T-helper 2 cell treated with Interferon-gamma antibody and Interleukin-4, amounts not matched to agents 5 μg/mL and 100 μg/mL, for 36 hours (primary cell): ENCODE results near the gene PHOSPHO1.

Experiments
- DNase-seq: peaks from one replicate; pipeline ENCODE4 v3.0.0; 2021; ENCODE audit warnings: low spot score
- H3K27ac Mint-ChIP-seq: one replicate; pipeline ENCODE4 v1.8.0; 2021; ENCODE audit warnings: mild to moderate bottlenecking, mixed read lengths
- H3K27me3 Mint-ChIP-seq: one replicate; pipeline ENCODE4 v1.8.0; 2021; ENCODE audit warnings: low read depth, mixed read lengths
- H3K36me3 Mint-ChIP-seq: one replicate; pipeline ENCODE4 v1.8.0; 2021; ENCODE audit warnings: low read depth, mixed read lengths
- H3K4me1 Mint-ChIP-seq: one replicate; pipeline ENCODE4 v1.8.0; 2021; ENCODE audit warnings: low read depth, mixed read lengths
- H3K4me3 Mint-ChIP-seq: one replicate; pipeline ENCODE4 v1.8.0; 2022; ENCODE audit warnings: mild to moderate bottlenecking, moderate library complexity, mixed read lengths
- H3K9me3 Mint-ChIP-seq: one replicate; pipeline ENCODE4 v1.8.0; 2021; ENCODE audit warnings: mixed read lengths

PHOSPHO1 gene

GRCh38 chr17:49218941-49219913 lies 11.4 kb downstream of the PHOSPHO1 start:
- Mint-ChIP-seq H3K36me3 (peaks cover 57% of the 10 kb centered on the region), H3K4me3 (peak overlapping the region; percentile 55), H3K4me1 (peaks cover 48% of the 10 kb centered on the region)

DNA sequence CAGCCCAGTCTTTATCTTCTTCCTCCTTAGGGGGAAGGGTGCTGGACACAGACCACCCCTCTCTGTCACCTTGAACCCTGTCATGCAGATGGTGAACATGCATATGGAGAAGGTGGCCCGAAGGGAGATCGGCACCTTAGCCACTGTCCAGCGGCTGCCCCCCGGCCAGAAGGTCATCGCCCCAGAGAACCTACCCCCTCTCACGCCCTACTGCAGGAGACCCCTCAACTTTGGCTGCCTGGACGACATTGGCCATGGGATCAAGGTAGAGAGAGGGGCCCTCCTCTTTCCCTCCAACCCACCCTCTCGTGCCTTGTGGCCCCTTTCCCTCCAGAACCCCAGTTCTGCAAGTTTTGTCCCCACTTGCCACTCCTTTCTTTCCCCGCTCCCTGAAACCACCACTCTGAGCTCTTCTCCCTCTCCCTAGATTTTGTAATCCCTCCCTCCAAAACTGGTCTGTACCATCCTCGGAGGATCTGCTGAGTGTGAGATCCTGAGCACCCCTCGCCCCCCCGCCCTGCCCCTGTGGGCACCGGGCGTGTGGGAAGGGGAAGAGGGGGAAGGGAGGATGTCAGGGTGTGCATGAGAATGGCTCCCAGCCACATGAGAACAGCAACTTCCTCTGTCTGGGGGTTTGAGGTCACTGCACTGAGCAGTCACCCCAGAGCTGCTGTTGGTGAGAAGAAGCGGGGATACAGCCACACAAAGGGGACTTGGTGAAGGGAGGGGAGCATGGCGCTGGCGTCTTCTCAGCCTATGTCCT lies 12.8 kb downstream of the PHOSPHO1 start:
- H3K4me1 Mint-ChIP-seq: peaks cover 51% of the 10 kb centered on the region
- peak; percentile 64 for DNase-seq
- peak overlapping the region; percentile 88 for H3K27ac Mint-ChIP-seq
- H3K36me3 Mint-ChIP-seq: peaks cover 57% of the 10 kb centered on the region
- peak overlapping the region; percentile 82 for H3K4me3 Mint-ChIP-seq
- no peaks in the 10 kb centered on the region for H3K9me3 Mint-ChIP-seq
- H3K27me3 Mint-ChIP-seq: no peaks in the 10 kb centered on the region

More at GRCh38 chr17:49218941-49219913, 11.4 kb downstream of the PHOSPHO1 start:
- Mint-ChIP-seq H3K27me3 (peaks cover 3% of the 10 kb centered on the region), H3K9me3 (no peaks in the 10 kb centered on the region), H3K27ac (peak overlapping the region; percentile 71)
- DNase-seq: peak; percentile 42

GRCh38 chr17:49216953-49217650 lies 13.5 kb downstream of the PHOSPHO1 start:
- Mint-ChIP-seq H3K27me3 (no peaks in the 10 kb centered on the region), H3K4me3 (peak overlapping the region; percentile 48), H3K9me3 (no peaks in the 10 kb centered on the region), H3K36me3 (peaks cover 55% of the 10 kb centered on the region), H3K27ac (peak overlapping the region; percentile 57), H3K4me1 (peaks cover 55% of the 10 kb centered on the region)
- DNase-seq: no peak

DNA sequence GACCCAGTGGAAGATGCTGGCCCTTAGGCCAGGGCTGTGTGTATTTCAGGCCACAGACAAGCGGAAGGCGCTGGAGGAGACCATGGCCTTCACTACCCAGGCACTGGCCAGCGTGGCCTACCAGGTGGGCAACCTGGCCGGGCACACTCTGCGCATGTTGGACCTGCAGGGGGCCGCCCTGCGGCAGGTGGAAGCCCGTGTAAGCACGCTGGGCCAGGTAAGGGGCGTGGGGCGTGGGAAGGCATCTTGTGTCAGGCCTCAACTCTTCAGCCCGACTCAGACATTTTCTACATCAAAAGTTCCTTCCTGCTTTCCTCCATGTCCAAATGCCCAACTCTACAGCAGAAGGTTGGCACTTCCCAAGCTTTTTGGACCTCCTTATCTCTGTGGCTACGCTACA lies 14.1 kb downstream of the PHOSPHO1 start:
- H3K27me3 Mint-ChIP-seq: no peaks in the 10 kb centered on the region
- peaks cover 50% of the 10 kb centered on the region for H3K36me3 Mint-ChIP-seq
- peaks cover 56% of the 10 kb centered on the region for H3K4me1 Mint-ChIP-seq
- H3K4me3 Mint-ChIP-seq: peak overlapping the region; percentile 77
- no peaks in the 10 kb centered on the region for H3K9me3 Mint-ChIP-seq
- no peak for DNase-seq
- peak overlapping the region; percentile 70 for H3K27ac Mint-ChIP-seq

DNA sequence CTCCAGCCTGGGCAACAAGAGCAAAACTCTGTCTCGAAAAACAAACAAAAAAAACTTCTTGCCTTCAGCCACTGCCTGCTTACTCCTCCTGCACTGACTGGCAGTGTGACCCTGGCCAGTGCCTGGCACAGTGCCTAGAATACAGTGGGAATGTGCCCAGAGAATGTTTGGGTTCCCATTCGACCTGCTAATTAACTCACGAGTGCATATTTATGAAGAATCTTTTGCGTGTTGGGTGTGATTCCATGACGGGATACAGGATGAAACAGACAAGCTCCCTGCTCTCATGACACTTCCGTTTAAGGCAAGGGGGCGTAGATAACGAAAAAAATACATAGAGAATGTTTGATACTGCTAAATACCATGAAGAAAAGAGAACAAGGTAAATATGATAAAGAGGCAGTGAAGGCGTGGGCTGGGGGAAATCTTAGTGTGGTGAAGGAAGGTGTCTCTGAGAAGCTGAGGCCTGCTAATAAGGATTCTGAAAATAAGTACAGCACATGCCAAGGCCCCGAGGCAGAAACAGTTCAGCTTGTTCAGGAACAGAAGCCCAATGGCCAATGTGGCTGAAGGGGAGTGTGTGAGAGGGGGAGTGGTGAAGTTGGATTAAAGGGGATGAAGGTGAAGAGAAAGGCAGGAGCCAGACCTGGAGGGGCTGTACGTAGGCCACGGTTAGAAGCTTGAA lies 15.8 kb downstream of the PHOSPHO1 start:
- Mint-ChIP-seq H3K9me3 (no peaks in the 10 kb centered on the region), H3K4me1 (peaks cover 67% of the 10 kb centered on the region), H3K27me3 (no peaks in the 10 kb centered on the region), H3K4me3 (peak overlapping the region; percentile 69), H3K36me3 (peaks cover 53% of the 10 kb centered on the region), H3K27ac (peak overlapping the region; percentile 71)
- DNase-seq: no peak

GRCh38 chr17:49213847-49214246 lies 16.7 kb downstream of the PHOSPHO1 start:
- H3K27ac Mint-ChIP-seq: no peak overlapping the region
- H3K36me3 Mint-ChIP-seq: peaks cover 48% of the 10 kb centered on the region
- H3K9me3 Mint-ChIP-seq: no peaks in the 10 kb centered on the region
- H3K4me3 Mint-ChIP-seq: peak overlapping the region; percentile 69
- DNase-seq: no peak
- H3K27me3 Mint-ChIP-seq: no peaks in the 10 kb centered on the region
- peaks cover 74% of the 10 kb centered on the region for H3K4me1 Mint-ChIP-seq

- DNase-seq: no peak
- peak overlapping the region; percentile 95 for H3K4me3 Mint-ChIP-seq
- no peak overlapping the region for H3K27ac Mint-ChIP-seq
- H3K36me3 Mint-ChIP-seq: peaks cover 47% of the 10 kb centered on the region
- H3K4me1 Mint-ChIP-seq: peaks cover 75% of the 10 kb centered on the region
- H3K9me3 Mint-ChIP-seq: no peaks in the 10 kb centered on the region
- no peaks in the 10 kb centered on the region for H3K27me3 Mint-ChIP-seq
Measured at GRCh38 chr17:49213399-49213798, 17.2 kb downstream of the PHOSPHO1 start.

DNA sequence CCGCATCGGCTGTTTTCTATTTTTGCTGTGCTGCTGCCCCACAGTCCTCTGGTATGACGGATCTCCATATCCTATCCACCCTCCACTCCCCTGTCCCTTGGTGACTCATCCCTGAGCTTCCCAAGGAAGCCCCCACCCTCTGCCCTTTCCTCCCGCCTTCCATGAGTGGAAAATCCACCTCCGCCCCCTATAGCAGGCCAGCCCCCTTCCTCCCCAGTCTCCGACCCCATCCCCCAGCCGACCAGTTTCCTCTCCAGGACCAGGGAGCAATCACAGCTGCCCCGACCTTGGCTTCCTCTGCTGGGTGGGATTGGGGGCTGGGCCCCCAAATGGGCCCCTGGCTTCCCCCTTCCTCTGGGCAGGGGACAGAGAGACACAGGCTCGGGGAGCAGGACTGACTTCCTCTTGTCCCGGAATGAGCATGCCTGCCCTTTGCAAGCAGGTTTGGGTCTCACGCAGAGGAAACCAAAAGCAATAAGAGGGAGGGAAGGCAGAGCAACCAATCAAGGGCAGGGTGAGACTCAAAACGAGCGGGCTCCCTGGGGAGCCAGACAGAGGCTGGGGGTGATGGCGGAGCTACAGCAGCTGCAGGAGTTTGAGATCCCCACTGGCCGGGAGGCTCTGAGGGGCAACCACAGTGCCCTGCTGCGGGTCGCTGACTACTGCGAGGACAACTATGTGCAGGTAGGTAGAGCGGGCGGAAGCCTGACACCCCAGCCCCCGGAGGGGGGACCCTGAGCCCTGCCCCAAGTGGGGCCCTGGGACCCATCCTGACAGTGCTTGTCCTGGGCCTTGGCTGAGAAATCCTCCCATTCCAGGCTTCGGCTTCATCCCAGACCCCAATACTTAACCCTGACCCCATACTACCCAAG lies 20.2 kb downstream of the PHOSPHO1 start, which contains the start of the genes ABI3 and GNGT2:
Gene ABI3, plus strand, starts transcription at position 550 of the 872 bp plus-strand sequence. Its CDS starts 18 bp downstream, at position 568.
Gene GNGT2, minus strand, starts transcription at position 417 of the 872 bp plus-strand sequence. CDS start 3,152 bp downstream, outside the sequence.
- H3K4me3 Mint-ChIP-seq: peak within 1 kb of the TSS; percentile 95
- peaks cover 26% of the 10 kb centered on the region for H3K36me3 Mint-ChIP-seq
- no peaks in the 10 kb centered on the region for H3K27me3 Mint-ChIP-seq
- peak within 1 kb of the TSS; percentile 87 for H3K27ac Mint-ChIP-seq
- DNase-seq: peak; percentile 69
- H3K4me1 Mint-ChIP-seq: peaks cover 55% of the 10 kb centered on the region
- no peaks in the 10 kb centered on the region for H3K9me3 Mint-ChIP-seq

DNA sequence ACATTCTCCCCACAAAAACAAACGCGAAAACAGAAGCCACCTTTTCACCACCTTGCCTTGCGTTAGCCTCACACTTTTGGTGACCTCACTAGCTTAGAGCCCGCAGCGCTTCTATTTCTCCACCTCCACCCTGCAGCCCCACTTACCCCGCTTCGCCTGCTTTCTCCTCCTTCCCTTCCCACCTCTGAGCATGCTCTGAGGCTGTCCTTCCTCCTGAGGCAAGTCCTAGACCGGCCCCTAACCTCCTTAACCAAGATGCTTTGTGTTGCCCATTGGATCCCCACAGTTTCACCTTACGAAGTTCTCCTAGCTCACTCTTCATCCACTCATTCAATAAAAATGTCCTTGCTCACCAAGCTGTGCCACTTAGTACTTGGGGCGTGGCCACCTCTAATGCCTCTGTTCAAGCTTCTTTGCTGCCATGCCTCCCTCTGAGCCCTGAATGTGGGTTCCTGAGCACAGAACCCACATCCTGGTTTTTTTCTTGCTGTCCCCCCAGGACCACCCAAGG lies 21.5 kb downstream of the PHOSPHO1 start:
- DNase-seq: no peak
- H3K4me3 Mint-ChIP-seq: peak overlapping the region; percentile 95
- no peaks in the 10 kb centered on the region for H3K27me3 Mint-ChIP-seq
- peaks cover 19% of the 10 kb centered on the region for H3K36me3 Mint-ChIP-seq
- peaks cover 48% of the 10 kb centered on the region for H3K4me1 Mint-ChIP-seq
- no peaks in the 10 kb centered on the region for H3K9me3 Mint-ChIP-seq
- H3K27ac Mint-ChIP-seq: peak overlapping the region; percentile 67

DNA sequence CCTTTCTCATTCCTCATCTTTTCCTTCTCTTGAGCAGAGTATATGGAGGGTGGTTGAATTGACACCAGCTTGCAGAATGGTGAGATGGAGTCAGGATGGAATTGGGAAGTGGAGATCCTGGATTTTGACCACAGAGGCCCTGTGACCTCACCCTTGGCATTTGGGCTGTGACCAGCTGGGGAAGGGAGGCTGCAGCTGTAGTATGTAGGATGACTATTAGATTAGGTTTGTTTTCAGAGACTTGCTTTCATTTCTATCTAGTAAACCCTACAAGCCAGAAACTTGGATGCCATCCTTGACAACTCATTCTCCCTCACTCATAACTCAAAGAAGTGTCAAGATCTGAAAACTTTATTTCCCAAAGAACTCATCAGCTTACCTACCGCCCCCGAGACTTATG lies 26.1 kb downstream of the PHOSPHO1 start:
- Mint-ChIP-seq H3K4me1 (peaks cover 16% of the 10 kb centered on the region), H3K27me3 (no peaks in the 10 kb centered on the region), H3K9me3 (no peaks in the 10 kb centered on the region), H3K27ac (no peak overlapping the region), H3K4me3 (no peak overlapping the region), H3K36me3 (no peaks in the 10 kb centered on the region)
- no peak for DNase-seq

- no peak for DNase-seq
- peaks cover 8% of the 10 kb centered on the region for H3K4me1 Mint-ChIP-seq
- no peak overlapping the region for H3K27ac Mint-ChIP-seq
- H3K27me3 Mint-ChIP-seq: no peaks in the 10 kb centered on the region
- no peaks in the 10 kb centered on the region for H3K36me3 Mint-ChIP-seq
- H3K4me3 Mint-ChIP-seq: no peak overlapping the region
- no peaks in the 10 kb centered on the region for H3K9me3 Mint-ChIP-seq
Measured at GRCh38 chr17:49203796-49204195, 26.8 kb downstream of the PHOSPHO1 start.

- DNase-seq: no peak
- H3K27me3 Mint-ChIP-seq: no peaks in the 10 kb centered on the region
- H3K4me1 Mint-ChIP-seq: peaks cover 10% of the 10 kb centered on the region
- H3K4me3 Mint-ChIP-seq: no peak overlapping the region
- no peaks in the 10 kb centered on the region for H3K36me3 Mint-ChIP-seq
- no peaks in the 10 kb centered on the region for H3K9me3 Mint-ChIP-seq
- H3K27ac Mint-ChIP-seq: no peak overlapping the region
Measured at GRCh38 chr17:49201481-49201927, 29.1 kb downstream of the PHOSPHO1 start.
